DOHH2 (cell line): ENCODE data around the gene ZDHHC16.

ENCODE experiments used
- H3F3A ChIP-seq: fragments of 200-600 bp; sonication (generic), shearing (Covaris generic); 2 replicates; pipeline ENCODE4 v1.6.0; 2016; ENCODE audit warnings: antibody characterized with exemption, mild to moderate bottlenecking; ENCODE audit not compliant: control insufficient read depth, insufficient read depth
- H3K27ac ChIP-seq: fragments of 200-600 bp; sonication (generic); 2 replicates; pipeline ENCODE4 v1.5.1; 2014; ENCODE audit warnings: low read depth, mild to moderate bottlenecking, low read length, moderate library complexity
- H3K27me3 ChIP-seq: fragments of 200-600 bp; sonication (generic); 2 replicates; pipeline ENCODE4 v1.6.1; 2014; ENCODE audit warnings: mild to moderate bottlenecking, low read length, mixed read lengths; ENCODE audit not compliant: control insufficient read depth
- H3K36me3 ChIP-seq: fragments of 200-600 bp; sonication (generic); 2 replicates; pipeline ENCODE4 v1.6.1; 2014; ENCODE audit warnings: mild to moderate bottlenecking, low read length, moderate library complexity, mixed read lengths; ENCODE audit not compliant: control insufficient read depth
- H3K4me1 ChIP-seq: fragments of 200-600 bp; sonication (generic); 2 replicates; pipeline ENCODE4 v1.6.1; 2014; ENCODE audit warnings: mild to moderate bottlenecking, low read length, mixed read lengths; ENCODE audit not compliant: control insufficient read depth
- H3K4me2 ChIP-seq: fragments of 200-600 bp; sonication (generic); 2 replicates; pipeline ENCODE4 v1.6.0; 2014; ENCODE audit warnings: mild to moderate bottlenecking, low read length, moderate library complexity
- H3K4me3 ChIP-seq: fragments of 200-600 bp; sonication (generic); 2 replicates; pipeline ENCODE4 v1.5.1; 2014; ENCODE audit warnings: mild to moderate bottlenecking, low read length, mixed read lengths
- H3K79me2 ChIP-seq: fragments of 200-600 bp; sonication (generic); 2 replicates; pipeline ENCODE4 v1.6.1; 2014; ENCODE audit warnings: mild to moderate bottlenecking, low read length, mixed read lengths; ENCODE audit not compliant: control insufficient read depth
- H3K9me2 ChIP-seq: fragments of 200-600 bp; sonication (generic); replicated peaks from 2 replicates; pipeline ENCODE4 v1.6.1; 2014; ENCODE audit warnings: mild to moderate bottlenecking, low read length, mixed read lengths; ENCODE audit not compliant: control insufficient read depth
- H3K9me3 ChIP-seq: fragments of 200-600 bp; sonication (generic); 2 replicates; pipeline ENCODE4 v1.6.1; 2014; ENCODE audit warnings: antibody characterized with exemption, low read length, mixed read lengths; ENCODE audit not compliant: control insufficient read depth, insufficient read depth
- H4K20me1 ChIP-seq: fragments of 200-600 bp; sonication (generic); 2 replicates; pipeline ENCODE4 v1.6.0; 2014; ENCODE audit warnings: low read depth, mild to moderate bottlenecking, antibody characterized with exemption, low read length, moderate library complexity; ENCODE audit not compliant: control insufficient read depth, insufficient read depth
- CTCF ChIP-seq: fragments of 200-600 bp; sonication (generic); IDR thresholded peaks from one replicate; pipeline ENCODE4 v1.5.1; 2014; ENCODE audit warnings: antibody characterized with exemption, mild to moderate bottlenecking, low read depth, low read length; ENCODE audit not compliant: poor library complexity, severe bottlenecking
- EZH2phosphoT487 ChIP-seq: fragments of 200-600 bp; sonication (generic); IDR thresholded peaks from 2 replicates; pipeline ENCODE4 v1.6.1; 2017; ENCODE audit warnings: borderline replicate concordance, mild to moderate bottlenecking, antibody characterized with exemption, low read length, moderate library complexity, mixed read lengths

The ZDHHC16 gene

GRCh38 chr10:97506199-97506991 is 60.4 kb downstream of the ZDHHC16 start:
- TF ChIP-seq EZH2phosphoT487 (no peak), CTCF (no peak)
- Histone ChIP-seq H3K27ac (no peak overlapping the region), H3K9me3 (no peaks in the 10 kb centered on the region), H3K79me2 (no peaks in the 10 kb centered on the region), H3K27me3 (peaks cover 39% of the 10 kb centered on the region), H3K9me2 (no peaks in the 10 kb centered on the region), H3F3A (no peaks in the 10 kb centered on the region), H3K4me2 (no peak overlapping the region), H3K36me3 (no peaks in the 10 kb centered on the region), H3K4me3 (no peak overlapping the region), H4K20me1 (no peaks in the 10 kb centered on the region), H3K4me1 (no peaks in the 10 kb centered on the region)
